ENCODE results near the gene CHST15. TPM values are rescaled to one million over a fixed set of nuclear protein-coding genes. Genes with fewer than 3 reads are reported as not detected.

CHST15 gene
- total and polyA plus RNA-seq, 2 experiments from 2014 or later = 0.92 to 1.9 TPM

DNA sequence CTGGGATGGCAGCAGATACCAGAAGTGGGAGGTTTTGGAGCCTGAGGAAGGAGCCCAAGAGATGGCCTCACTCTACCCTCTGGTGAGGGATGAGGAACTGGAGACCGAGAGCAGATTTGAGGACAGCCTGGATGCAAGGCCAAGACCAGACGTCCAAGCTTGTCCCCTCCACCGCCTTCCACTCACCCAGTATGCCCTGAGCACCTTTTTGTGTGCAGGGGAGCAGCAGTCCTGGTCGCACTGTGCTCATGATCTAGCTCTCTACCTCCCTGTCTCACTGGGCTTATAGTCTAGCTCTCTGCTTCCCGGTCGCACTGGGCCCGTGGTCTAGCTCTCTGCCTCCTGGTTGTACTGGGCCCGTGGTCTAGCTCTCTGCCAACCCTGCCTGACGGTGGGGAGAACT is 33.6 kb upstream of the CHST15 start:
- Histone ChIP-seq H3K36me3 (no peaks in the 10 kb centered on the region), H3K27ac (no peak overlapping the region), H3K27me3 (no peaks in the 10 kb centered on the region), H3K9me3 (ENCODE audit: low read depth) (no peaks in the 10 kb centered on the region), H3K4me1 (ENCODE audit: low read depth) (no peaks in the 10 kb centered on the region), H3K4me3 (no peak overlapping the region)
- TF ChIP-seq CTCF (IDR thresholded peaks at IDR 0.05; ENCODE audit: low read depth, low read length) = no peak
- no peak for DNase-seq (ENCODE audit: low read depth in 1 of 2, low spot score in 1 of 2)

GRCh38 chr10:124126145-124126982 is 33.0 kb upstream of the CHST15 start:
- H3K36me3 ChIP-seq = no peaks in the 10 kb centered on the region
- no peak for TF ChIP-seq CTCF (IDR thresholded peaks at IDR 0.05; ENCODE audit: low read depth, low read length)
- H3K9me3 ChIP-seq (ENCODE audit: low read depth) = no peaks in the 10 kb centered on the region
- DNase-seq (ENCODE audit: low read depth in 1 of 2, low spot score in 1 of 2) = peak in 1 of 2 donors; percentile 25
- no peaks in the 10 kb centered on the region for H3K4me1 ChIP-seq (ENCODE audit: low read depth)
- H3K27ac ChIP-seq = no peak overlapping the region
- H3K27me3 ChIP-seq = no peaks in the 10 kb centered on the region
- no peak overlapping the region for H3K4me3 ChIP-seq

DNA sequence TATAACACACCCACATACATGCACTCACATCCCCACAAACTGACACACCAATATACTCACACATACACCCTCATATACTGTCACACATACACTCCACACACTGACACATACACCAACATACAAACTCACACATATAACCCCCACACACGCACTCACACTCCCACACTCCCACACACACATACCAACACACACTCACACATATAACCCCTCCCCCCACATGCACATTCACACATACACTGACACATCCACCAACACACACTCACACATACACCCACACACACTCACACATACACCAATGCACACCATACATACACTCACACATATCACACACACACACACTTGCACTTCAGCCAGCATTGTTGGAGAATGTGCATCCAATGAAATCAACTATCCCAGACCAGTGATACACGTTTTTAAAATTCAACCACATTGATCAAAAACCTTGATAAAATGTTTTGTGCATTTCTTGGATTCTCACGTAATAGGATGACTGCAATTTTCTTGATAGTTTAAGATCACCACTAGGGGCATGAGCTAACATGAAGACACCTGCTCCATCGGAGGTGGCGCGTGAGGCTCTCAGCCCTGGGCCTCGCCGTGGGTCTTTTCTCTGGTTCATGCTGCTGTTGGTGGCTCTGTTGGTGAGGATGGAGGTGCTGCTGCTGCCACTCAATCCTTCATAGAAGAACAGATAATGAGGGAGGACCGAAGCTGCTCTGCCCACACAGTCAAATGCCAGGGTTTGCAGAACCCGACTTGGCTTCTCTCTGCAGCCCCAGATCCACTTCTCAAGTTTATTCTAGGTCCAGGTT is 32.1 kb upstream of the CHST15 start:
- no peaks in the 10 kb centered on the region for H3K9me3 ChIP-seq (ENCODE audit: low read depth)
- DNase-seq (ENCODE audit: low read depth in 1 of 2, low spot score in 1 of 2) = peak; percentile 20 to 26
- no peaks in the 10 kb centered on the region for H3K27me3 ChIP-seq

GRCh38 chr10:124124769-124125161 is 31.4 kb upstream of the CHST15 start:
- Histone ChIP-seq H3K9me3 (ENCODE audit: low read depth) (no peaks in the 10 kb centered on the region), H3K27me3 (no peaks in the 10 kb centered on the region), H3K36me3 (no peaks in the 10 kb centered on the region), H3K27ac (no peak overlapping the region), H3K4me3 (no peak overlapping the region), H3K4me1 (ENCODE audit: low read depth) (no peaks in the 10 kb centered on the region)
- no peak for TF ChIP-seq CTCF (IDR thresholded peaks at IDR 0.05; ENCODE audit: low read depth, low read length)
- DNase-seq (ENCODE audit: low read depth in 1 of 2, low spot score in 1 of 2) = no peak

More for the DNA sequence above, 32.1 kb upstream of the CHST15 start:
- no peak overlapping the region for H3K27ac ChIP-seq
- peak; percentile 33 for TF ChIP-seq CTCF (IDR thresholded peaks at IDR 0.05; ENCODE audit: low read depth, low read length)
- H3K4me3 ChIP-seq = no peak overlapping the region
- H3K4me1 ChIP-seq (ENCODE audit: low read depth) = no peaks in the 10 kb centered on the region
- no peaks in the 10 kb centered on the region for H3K36me3 ChIP-seq

GRCh38 chr10:124124123-124124768 is 30.8 kb upstream of the CHST15 start:
- Histone ChIP-seq H3K9me3 (ENCODE audit: low read depth) (no peaks in the 10 kb centered on the region), H3K27me3 (no peaks in the 10 kb centered on the region), H3K4me3 (no peak overlapping the region), H3K27ac (no peak overlapping the region), H3K36me3 (no peaks in the 10 kb centered on the region), H3K4me1 (ENCODE audit: low read depth) (no peaks in the 10 kb centered on the region)
- TF ChIP-seq CTCF (IDR thresholded peaks at IDR 0.05; ENCODE audit: low read depth, low read length) = no peak
- no peak for DNase-seq (ENCODE audit: low read depth in 1 of 2, low spot score in 1 of 2)
